GM18511 (cell line): ENCODE measurements around the gene HSCB.
"Not testable (repeated sequence)": the region's sequence is repeated elsewhere in the genome, so short reads cannot be mapped to it uniquely, and the experiment has no call there.

Experiments used
- ATAC-seq: cut with Tn5 transposase; IDR thresholded peaks from one replicate; pipeline ENCODE4 v1.9.1; 2021; ENCODE audit warnings: mild to moderate bottlenecking, moderate library complexity; ENCODE audit not compliant: unreplicated experiment

The HSCB gene

DNA sequence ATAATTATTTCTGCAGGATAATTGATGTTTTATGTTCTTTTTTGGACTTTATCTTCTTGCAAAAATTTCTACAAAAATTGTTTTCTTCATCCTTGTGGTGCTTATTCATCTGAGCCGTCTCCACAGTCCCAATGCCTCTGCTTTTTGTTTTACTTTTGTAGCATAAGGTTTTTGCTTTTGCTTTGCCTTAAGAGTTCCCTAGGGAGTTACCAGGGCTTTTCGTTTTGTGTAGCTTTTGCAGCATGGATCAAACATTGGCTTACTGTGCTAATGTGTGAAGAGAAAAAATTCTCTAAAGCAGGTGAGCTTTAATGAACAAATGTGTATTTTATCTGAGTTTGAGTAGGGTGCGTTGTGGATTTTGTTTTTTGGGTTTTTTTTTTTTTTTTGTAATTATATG lies 46.8 kb downstream of the HSCB start:
- ATAC-seq, result no peak

DNA sequence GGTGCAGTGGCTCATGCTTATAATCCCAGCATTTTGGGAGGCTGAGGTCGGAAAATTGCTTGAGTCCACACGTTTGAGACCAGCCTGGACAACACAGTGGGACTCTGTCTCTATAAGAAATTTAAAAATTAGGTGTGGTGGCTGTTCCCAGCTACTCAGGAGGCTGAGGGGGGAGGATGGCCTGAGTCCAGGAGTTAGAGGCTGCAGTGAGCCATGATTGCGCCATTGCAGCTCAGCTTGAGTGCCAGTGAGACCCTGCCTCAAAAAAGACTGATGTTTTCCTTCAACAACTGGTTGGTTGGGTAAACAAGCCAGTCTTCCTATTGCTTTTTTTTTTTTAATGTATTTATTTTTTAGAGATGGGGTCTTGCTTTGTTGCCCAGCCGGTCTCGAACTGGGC lies 49.3 kb downstream of the HSCB start:
- no peak for ATAC-seq

DNA sequence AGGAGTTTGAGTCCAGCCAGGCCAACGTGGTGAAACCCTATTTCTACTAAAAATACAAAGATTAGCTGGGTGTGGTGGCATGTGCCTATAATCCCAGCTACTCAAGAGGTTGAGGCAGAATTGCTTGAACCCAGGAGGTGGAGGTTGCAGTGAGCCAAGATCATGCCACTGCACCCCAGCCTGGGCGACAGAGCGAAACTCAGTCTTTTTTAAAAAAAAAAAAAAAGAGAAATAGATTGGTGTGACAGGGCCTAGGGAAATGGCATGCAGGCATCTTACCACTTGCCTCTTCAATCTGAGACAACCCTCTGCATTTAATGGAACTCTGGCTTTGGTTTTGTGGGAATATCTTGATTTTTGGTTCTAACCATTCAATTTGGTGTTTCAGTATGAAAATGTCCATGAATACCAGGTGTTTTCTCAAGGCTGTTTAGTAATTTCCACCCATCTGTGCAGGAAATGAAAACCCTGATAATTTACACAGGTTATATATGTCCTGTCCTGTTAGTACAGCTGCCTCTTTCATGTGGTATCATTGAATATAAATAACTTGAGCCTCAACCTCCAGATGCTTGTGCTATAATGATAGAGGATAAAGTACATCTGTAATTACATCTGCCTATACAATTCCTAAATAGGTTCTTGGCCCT lies 50.1 kb downstream of the HSCB start:
- ATAC-seq, result peak; percentile 78

DNA sequence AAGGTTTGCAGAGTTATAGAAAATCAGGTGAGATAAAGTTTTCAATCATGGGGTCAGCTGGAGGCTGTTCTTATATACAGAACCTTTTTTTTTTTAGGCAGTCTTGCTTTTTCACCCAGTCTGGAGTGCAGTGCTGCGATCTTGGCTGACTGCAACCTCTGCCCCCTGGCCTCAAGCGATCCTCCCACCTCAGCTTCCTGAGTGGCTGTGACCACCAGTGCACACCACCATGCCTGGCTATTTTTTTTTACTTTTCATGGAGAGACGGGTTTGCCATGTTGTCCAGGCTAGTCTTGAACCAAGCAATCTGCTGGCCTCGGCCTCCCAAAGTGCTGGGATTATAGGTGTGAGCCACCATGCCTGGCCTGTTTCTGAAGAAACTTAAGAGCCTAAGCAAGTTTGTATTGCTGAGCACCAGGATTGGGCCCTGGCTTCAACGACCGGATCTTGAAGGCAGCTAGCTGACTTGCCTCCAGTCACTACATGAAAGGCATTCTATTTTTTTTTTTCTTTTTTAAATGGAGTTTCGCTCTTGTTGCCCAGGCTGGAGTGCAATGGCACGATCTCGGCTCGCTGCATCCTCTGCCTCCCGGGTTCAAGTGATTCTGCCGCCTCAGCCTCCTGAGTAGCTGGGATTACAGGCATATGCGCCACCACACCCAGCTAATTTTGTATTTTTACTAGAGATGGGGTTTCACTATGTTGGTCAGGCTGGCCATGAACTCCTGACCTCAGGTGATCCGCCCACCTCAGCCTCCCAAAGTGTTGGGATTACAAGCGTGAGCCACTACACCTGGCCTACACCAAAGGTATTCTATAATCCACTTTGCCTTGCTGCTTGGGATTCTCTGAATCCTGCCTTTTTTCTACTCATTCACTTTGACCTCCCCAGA lies 50.9 kb downstream of the HSCB start:
- peak; percentile 42 for ATAC-seq

DNA sequence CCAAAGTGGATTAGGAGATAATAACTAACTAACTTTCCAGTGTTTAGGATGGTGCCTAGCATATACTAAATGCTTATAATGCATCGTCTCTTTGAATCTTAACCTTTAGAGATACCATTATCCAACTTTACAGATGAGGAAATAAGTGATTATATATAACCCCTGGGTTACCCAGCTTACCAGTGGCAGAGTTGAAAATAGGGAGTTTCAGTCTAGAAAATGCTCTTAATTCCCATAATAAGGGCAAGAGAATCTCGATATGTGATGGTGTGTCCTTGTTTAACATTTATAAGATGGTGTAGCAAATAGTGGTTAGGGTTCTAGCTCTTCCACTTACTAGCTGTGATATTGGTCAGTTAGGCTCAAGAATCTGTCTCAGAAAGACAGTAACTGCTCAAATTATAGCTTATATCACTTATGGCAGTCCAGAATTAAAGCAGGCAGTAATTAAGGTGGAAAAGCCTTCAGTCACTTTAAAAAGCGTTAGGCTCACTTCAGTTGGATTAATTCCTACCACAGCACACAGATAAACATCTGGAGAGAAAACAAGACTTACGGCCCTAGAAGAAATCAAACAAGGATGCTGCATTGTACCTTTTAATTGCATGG lies 52.2 kb downstream of the HSCB start:
- no peak for ATAC-seq

DNA sequence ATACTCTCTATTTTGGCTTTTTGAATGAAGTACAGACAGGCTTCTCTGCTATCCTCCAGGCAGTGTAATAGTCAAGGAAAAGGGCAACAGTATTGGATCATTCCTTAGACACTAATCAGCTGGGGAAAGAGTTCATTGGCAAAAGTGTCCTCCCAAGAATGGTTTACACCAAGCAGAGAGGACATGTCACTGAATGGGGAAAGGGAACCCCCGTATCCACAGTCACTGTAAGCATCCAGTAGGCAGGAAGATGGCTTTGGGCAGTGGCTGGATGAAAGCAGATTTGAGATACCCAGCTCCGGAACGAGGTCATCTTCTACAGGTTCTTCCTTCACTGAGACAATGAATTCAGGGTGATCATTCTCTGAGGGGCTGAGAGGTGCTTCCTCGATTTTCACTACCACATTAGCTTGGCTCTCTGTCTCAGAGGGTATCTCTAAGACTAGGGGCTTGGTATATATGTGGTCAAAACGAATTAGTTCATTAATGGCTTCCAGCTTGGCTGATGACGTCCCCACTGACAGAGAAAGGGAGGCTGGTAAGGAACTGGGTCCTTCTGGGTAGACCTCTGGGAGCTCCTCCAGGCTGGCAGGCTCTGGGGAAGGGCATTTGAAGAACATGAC lies 53.3 kb downstream of the HSCB start:
- ATAC-seq, result no peak

DNA sequence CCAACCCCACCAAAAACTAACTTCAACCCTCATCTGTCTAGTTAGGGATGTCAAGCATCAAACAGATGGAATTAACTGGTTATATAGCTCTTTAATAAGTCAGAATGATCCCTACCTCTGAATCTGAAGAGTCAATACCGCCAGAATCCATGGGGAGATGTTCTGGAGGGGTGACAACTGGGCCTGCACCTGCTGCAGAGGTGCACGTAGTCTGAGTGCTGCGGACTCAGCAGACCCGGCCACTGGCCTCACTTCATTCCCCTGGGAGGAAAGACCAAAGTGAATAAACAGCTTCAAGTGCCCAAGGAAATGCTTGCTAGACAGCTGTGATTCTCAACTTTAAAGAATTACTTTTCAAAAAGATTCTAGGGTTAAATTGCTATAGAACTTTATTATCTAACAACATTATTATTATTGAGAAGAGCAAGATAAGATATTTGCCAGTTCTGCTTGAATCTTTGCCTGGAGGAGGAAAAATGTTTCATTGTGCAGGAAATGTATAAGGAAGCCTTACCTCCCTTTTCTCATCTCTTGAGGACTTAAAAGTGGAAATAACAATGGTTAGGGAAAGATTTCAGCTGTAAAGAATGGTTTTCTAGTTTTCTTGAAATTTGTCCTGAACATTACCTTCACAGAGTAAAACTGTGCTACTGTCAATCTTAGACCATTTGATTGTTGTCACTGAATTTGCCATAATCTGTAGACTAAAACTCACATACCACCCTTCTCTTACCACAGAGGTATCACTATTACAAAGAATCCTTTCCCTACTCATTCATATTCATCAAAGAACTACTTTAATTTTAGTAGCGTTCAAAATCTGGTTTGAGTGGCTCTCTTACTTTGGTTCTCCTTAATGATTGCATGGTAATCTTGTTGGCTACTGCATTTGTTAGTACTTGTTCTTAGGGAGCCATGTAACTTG lies 54.4 kb downstream of the HSCB start:
- no peak for ATAC-seq

DNA sequence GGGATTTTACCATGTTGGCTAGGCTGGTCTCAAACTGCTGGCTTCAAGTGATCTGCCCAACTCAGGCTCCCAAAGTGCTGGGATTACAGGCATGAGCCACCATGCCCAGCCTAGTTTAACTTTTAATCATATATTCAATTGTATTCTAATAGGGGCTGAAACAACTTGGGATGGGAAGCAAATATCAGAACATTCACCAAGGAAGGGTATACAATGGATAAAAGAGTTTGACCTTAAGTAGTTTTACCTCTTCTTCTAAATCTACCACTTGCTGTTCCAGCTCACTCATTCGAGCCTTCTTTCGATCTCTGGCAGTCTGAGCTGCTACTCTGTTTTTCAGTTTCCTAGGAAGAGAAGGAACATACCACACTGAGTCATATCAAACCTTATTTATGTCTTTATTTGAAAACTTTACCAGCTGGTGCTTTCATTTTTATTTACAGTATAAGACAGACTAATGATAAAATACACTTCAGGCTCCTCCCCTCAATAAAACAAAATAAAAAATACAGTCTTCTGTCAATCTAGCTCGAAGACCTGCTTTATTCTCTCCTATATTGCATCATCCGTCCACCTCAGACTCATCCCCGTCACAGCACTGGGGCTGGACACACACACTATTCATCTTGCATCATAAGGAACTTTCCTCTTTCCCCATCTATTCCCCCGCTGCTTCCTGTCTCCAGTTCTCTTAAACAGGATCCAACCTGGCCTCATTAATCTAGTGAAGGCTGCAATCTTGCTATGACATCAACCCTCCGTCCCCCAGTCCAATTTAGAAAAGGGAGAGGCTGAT lies 57.2 kb downstream of the HSCB start:
- no peak for ATAC-seq

DNA sequence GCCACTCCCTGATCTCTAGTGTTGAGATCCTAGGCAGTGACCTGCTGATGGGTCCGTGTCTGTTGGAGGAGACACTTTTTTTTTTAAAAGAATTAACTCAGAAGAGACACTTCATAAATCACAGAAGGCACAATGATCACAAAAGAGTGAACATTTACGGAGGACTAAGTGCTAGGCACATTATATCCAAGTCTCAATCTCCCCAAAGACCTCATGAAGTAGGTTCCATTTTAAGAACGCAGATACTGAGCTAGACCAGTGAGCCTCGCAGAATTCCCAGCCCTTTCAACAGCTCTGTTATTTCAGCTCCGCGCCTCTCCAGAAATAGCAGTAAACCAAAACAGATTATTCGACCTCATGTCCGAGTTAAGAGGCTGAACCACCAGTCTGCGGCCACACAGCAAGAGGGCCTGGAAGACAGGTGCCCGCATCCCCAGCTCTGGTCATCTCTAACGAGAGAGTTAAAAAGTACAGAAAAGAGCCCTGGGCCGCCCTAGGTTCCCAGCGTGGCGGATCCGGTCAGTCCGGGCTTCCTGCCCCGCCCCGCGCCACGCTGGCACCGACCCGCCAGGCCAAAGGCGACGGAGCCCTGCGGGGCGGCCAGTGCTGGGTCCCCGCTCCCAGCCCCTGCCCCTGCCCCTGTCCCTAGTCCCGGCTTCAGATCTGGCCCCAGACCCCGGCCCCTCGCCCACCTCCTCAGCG lies 57.9 kb downstream of the HSCB start:
- peak; percentile 42 for ATAC-seq

DNA sequence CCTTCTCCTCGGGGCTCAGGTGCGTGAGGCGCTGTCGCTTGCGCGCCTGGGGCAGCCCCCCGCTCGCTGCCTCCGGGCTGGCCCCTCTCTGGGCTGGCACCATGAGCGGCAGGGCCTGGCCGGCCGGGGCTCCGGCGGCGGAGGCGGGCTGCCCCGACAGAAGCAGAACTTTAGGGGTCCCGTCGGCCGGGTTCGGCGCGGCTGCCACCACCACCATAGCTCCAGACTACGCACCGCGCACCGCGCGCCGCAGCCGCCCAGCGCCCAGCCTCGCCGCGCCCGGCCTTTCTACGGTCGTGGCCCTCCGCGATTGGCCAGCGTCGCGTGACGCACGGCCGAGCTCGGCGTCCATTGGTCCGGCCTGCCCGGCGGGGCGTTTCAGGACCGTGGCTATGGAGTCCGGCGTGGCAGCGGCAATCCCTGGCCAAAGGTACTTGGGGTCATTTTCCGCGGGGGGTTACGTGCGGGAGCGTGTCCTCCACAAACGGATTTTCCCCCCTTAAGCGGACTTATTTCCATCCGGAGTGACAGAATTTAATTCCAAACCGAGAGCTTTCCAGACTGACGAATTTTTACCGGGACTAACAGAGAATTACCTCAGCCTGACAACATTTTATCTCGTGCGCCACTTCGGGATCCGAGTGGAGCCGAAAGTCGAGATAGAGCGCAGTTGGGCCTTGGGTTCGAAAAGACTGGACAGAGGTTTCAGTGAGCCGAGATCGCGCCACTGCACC lies 58.6 kb downstream of the HSCB start, which contains the start of gene XBP1:
XBP1 (minus strand) TSS at position 262 of the 734 bp plus-strand sequence.
- ATAC-seq, result peak; percentile 75

DNA sequence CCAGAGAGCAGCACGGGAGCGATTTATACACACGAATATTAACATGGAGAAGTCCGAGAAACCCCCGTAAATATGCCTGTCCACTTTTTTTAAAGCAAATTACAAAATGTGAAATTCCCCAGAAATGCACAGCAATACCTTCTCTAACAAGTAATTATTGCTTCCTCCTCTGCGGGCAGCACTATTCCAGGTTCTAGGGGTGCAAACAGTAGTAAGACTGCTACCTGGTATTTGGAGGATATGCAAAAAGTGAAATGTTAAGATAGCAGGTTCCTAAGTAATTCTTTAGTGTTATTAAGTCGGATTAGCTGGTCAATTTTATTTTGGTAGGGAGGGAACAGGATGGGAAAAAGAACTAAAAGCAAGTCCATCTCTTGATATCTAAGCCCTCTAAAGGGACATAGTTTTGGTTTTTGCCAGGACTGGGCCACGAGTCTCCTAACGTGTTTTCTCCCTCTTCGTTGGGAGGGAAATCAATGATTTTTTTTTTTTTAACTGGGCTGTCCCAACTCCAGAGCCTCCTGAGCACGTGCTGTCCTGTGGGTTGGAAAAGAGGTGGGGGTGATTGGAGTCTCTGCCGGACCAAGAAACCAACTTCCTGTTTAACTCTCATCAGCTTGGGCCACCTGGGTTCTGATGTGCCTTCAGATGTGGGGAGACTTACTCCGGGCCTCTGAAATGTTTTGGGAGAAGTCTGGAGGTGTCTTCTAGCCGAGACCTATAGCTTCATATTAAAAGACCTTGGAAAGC lies 60.2 kb downstream of the HSCB start:
- ATAC-seq, result no peak

DNA sequence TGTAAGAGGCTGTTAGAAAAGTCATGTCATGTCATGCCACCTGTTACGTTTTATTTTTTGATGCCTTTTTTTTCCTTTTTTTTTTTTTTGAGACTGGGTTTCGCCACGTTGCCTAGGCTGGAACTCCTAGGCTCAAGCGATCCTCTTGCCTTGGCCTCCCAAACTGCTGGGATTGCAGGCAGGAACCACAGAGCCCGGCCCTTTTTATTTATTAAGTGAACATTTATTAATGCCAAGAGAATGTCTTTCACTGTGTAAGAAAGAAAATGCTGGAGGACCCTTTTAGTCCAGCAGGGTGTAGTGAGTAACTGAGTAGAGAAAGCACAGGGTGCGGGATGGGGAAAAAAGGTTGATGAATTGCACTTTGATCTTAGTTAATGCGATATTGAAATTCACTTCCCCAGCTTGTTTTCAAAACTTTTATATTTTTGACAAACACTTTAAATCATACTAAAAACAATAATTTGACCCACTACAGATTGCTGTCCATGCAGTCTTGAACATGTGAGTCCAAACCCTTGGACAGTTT lies 60.8 kb downstream of the HSCB start:
- no peak for ATAC-seq

DNA sequence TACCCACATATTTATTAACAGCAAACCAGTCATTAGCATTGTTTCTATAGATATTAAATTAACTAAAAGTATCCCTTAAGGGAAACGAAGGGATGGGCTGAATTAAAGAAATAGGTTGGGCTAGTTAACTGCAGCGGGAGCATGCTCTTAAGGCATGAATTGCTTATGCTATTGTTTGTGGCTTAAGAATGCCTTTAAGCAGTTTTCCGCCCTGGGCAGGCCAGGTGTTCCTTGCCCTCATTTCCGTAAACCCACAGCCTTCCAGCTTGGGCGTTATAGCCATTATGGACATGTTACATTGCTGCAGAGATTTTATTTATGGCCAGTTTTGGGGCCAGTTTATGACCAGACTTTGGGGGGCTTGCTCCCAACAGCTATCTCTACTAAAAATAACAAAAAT lies 63.6 kb downstream of the HSCB start:
- not testable (repeated sequence) for ATAC-seq
